HEK293 (cell line): ENCODE results near the gene RBCK1.

ENCODE experiments used
- CTCF ChIA-PET: fragments of 350-600 bp; formaldehyde crosslinking; extraction: SDS; loops from one replicate; lab custom pipeline; 2021; ENCODE audit warnings: antibody characterized with exemption; lab: Yijun Ruan, JAX
- POLR2A ChIA-PET: fragments of 300-600 bp; formaldehyde crosslinking; extraction: SDS; loops from one replicate; lab custom pipeline; 2020; ENCODE audit warnings: antibody characterized with exemption, inconsistent platforms; lab: Yijun Ruan, JAX
- H3K27ac ChIP-seq: fragments of 200-500 bp; sonication (Bioruptor generic); 2 replicates; pipeline ENCODE4 v1.5.1; 2014; ENCODE audit warnings: low read depth, low read length, control low read depth, inconsistent platforms; ENCODE audit errors: extremely low read depth
- H3K36me3 ChIP-seq, 2 experiments: fragments of 200-500 bp in 1 of 2; sonication (Bioruptor generic) in 1 of 2; 1 replicate in 1 of 2; 2 replicates in 1 of 2; pipeline ENCODE4 v1.5.1; 2014 to 2017; ENCODE audit warnings: inconsistent platforms in 2 of 2, low read length in 2 of 2; ENCODE audit not compliant: control insufficient read depth in 2 of 2, insufficient read depth in 1 of 2
- H3K4me1 ChIP-seq: fragments of 200-500 bp; sonication (Bioruptor generic); 2 replicates; pipeline ENCODE4 v1.5.1; 2014; ENCODE audit warnings: mild to moderate bottlenecking, low read length, inconsistent platforms; ENCODE audit not compliant: control insufficient read depth, insufficient read depth
- H3K4me3 ChIP-seq: 2 replicates; pipeline ENCODE4 v1.5.1; 2011; ENCODE audit warnings: low read depth, mild to moderate bottlenecking, control low read depth, low read length, moderate library complexity
- H3K9me3 ChIP-seq: fragments of 200-500 bp; sonication (Bioruptor generic); 2 replicates; pipeline ENCODE4 v1.5.1; 2014; ENCODE audit warnings: low read depth, low read length, inconsistent platforms; ENCODE audit not compliant: control insufficient read depth, insufficient read depth
- KLF1 ChIP-seq: fragments of 450-650 bp; formaldehyde crosslinking; IDR thresholded peaks from 2 replicates; pipeline ENCODE4 v1.5.1; 2016; ENCODE audit warnings: missing biosample characterization, missing genetic modification characterization
- KLF17 ChIP-seq: fragments of 450-650 bp; formaldehyde crosslinking; IDR thresholded peaks from 2 replicates; pipeline ENCODE4 v1.5.1; 2016; ENCODE audit warnings: missing biosample characterization, missing genetic modification characterization
- PRDM10 ChIP-seq: fragments of 450-650 bp; formaldehyde crosslinking; IDR thresholded peaks from 2 replicates; pipeline ENCODE4 v1.5.1; 2016; ENCODE audit warnings: missing biosample characterization, missing genetic modification characterization
- SETDB1 ChIP-seq: IDR thresholded peaks from one replicate; pipeline ENCODE4 v1.6.1; 2017; ENCODE audit warnings: mild to moderate bottlenecking, low read length, moderate library complexity, mixed read lengths; ENCODE audit not compliant: insufficient read length
- SP7 ChIP-seq: fragments of 450-650 bp; formaldehyde crosslinking; IDR thresholded peaks from 2 replicates; pipeline ENCODE4 v1.5.1; 2016; ENCODE audit warnings: missing biosample characterization, missing genetic modification characterization
- ZBTB20 ChIP-seq: fragments of 450-650 bp; formaldehyde crosslinking; IDR thresholded peaks from 2 replicates; pipeline ENCODE4 v1.5.1; 2016; ENCODE audit warnings: missing biosample characterization, missing genetic modification characterization
- ZBTB48 ChIP-seq: fragments of 450-650 bp; formaldehyde crosslinking; IDR thresholded peaks from 2 replicates; pipeline ENCODE4 v1.5.1; 2016; ENCODE audit warnings: missing biosample characterization, missing genetic modification characterization
- ZFHX2 ChIP-seq: fragments of 450-650 bp; formaldehyde crosslinking; conservative IDR thresholded peaks from 2 replicates; pipeline ENCODE4 v1.5.1; 2016; ENCODE audit warnings: missing biosample characterization, missing genetic modification characterization
- ZFP3 ChIP-seq: fragments of 450-650 bp; formaldehyde crosslinking; IDR thresholded peaks from 2 replicates; pipeline ENCODE4 v1.5.1; 2016; ENCODE audit warnings: low read depth, missing biosample characterization, missing genetic modification characterization
- ZFP37 ChIP-seq: fragments of 450-650 bp; formaldehyde crosslinking; IDR thresholded peaks from 2 replicates; pipeline ENCODE4 v1.5.1; 2016; ENCODE audit warnings: missing biosample characterization, missing genetic modification characterization
- ZIC2 ChIP-seq: fragments of 450-650 bp; formaldehyde crosslinking; IDR thresholded peaks from 2 replicates; pipeline ENCODE4 v1.5.1; 2016; ENCODE audit warnings: missing biosample characterization, missing genetic modification characterization
- ZNF114 ChIP-seq: fragments of 450-650 bp; formaldehyde crosslinking; IDR thresholded peaks from 2 replicates; pipeline ENCODE4 v1.5.0; 2017; ENCODE audit warnings: missing biosample characterization, missing genetic modification characterization
- ZNF2 ChIP-seq: fragments of 450-650 bp; formaldehyde crosslinking; IDR thresholded peaks from 2 replicates; pipeline ENCODE4 v1.5.1; 2016; ENCODE audit warnings: missing biosample characterization, missing genetic modification characterization
- ZNF202 ChIP-seq: fragments of 450-650 bp; formaldehyde crosslinking; IDR thresholded peaks from 2 replicates; pipeline ENCODE4 v1.5.1; 2016; ENCODE audit warnings: missing biosample characterization, missing genetic modification characterization, borderline replicate concordance
- ZNF221 ChIP-seq: fragments of 450-650 bp; formaldehyde crosslinking; IDR thresholded peaks from 2 replicates; pipeline ENCODE4 v1.5.1; 2017; ENCODE audit warnings: missing biosample characterization, missing genetic modification characterization, borderline replicate concordance
- ZNF23 ChIP-seq: fragments of 450-650 bp; formaldehyde crosslinking; IDR thresholded peaks from 2 replicates; pipeline ENCODE4 v1.5.1; 2016; ENCODE audit warnings: missing biosample characterization, missing genetic modification characterization, borderline replicate concordance
- ZNF24 ChIP-seq: fragments of 450-650 bp; formaldehyde crosslinking; IDR thresholded peaks from 2 replicates; pipeline ENCODE4 v1.5.1; 2016; ENCODE audit warnings: missing biosample characterization, missing genetic modification characterization
- ZNF280C ChIP-seq: fragments of 450-650 bp; formaldehyde crosslinking; IDR thresholded peaks from 2 replicates; pipeline ENCODE4 v1.5.1; 2016; ENCODE audit warnings: missing biosample characterization, missing genetic modification characterization
- ZNF302 ChIP-seq: fragments of 450-650 bp; formaldehyde crosslinking; IDR thresholded peaks from 2 replicates; pipeline ENCODE4 v1.5.1; 2016; ENCODE audit warnings: missing biosample characterization, missing genetic modification characterization, low read depth
- ZNF335 ChIP-seq: fragments of 450-650 bp; formaldehyde crosslinking; conservative IDR thresholded peaks from 2 replicates; pipeline ENCODE4 v1.5.1; 2016; ENCODE audit warnings: missing biosample characterization, missing genetic modification characterization
- ZNF501 ChIP-seq: fragments of 450-650 bp; formaldehyde crosslinking; IDR thresholded peaks from 2 replicates; pipeline ENCODE4 v1.5.1; 2016; ENCODE audit warnings: missing biosample characterization, missing genetic modification characterization
- ZNF792 ChIP-seq: fragments of 450-650 bp; formaldehyde crosslinking; IDR thresholded peaks from 2 replicates; pipeline ENCODE4 v1.5.1; 2016; ENCODE audit warnings: missing biosample characterization, missing genetic modification characterization

The RBCK1 gene

DNA sequence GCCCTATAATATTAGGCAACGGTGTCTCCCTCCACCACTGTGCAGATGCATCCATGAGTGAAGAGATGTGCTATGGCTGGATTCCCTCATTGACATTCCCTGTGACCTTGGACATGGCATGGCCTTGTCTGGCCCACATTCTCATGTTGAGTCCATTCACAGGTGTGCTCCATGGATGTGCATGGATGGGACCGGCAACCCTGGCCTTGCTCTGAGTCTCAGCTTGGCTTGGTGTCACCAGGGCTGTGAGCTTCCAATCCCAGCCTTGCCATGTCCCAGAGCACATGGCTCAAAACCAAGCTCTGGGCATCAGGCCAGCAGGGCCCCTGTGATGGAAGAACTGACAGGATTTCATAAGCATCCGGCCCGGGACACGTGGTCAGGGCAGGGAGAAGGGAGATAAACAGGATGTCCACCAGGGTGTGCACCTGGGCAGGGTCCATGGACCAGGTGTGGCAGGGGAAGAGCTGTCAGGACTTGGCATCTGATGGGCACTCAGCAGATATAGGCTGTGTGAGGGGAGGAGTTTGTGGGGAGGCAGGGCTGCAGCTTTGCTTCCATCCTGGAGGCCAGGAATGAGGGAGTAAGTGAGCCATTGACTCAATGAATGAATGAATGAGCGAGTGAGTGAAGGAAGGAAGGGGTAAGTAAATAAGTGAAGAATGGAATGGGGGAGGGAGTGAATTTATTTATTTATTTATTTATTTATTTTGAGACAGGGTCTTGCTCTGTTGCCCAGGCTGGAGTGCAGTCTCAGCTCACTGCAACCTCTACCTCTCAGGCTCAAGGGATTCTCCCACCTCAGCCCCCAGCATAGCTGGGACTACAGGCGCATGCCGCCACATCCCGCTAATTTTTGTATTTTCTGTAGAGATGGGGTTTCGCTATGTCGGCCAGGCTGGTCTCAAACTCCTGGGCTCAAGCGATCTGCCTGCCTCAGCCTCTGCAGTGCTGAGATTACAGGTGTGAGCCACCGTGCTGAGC is 45.5 kb upstream of the RBCK1 start (continued):
- TF ChIP-seq KLF1 (tag by site-specific recombination) (peak; percentile 65), ZNF23 (tag by site-specific recombination) (no peak), ZBTB48 (tag by site-specific recombination) (peak; percentile 73), ZFP3 (tag by site-specific recombination) (no peak), SETDB1 (no peak), SP7 (peak; percentile 32; the same call in 1 of the 2 replicates), ZNF202 (tag by site-specific recombination) (no peak), ZNF24 (tag by site-specific recombination) (peak; percentile 99)
- TF ChIP-seq, all 188 proteins: peak for 23

DNA sequence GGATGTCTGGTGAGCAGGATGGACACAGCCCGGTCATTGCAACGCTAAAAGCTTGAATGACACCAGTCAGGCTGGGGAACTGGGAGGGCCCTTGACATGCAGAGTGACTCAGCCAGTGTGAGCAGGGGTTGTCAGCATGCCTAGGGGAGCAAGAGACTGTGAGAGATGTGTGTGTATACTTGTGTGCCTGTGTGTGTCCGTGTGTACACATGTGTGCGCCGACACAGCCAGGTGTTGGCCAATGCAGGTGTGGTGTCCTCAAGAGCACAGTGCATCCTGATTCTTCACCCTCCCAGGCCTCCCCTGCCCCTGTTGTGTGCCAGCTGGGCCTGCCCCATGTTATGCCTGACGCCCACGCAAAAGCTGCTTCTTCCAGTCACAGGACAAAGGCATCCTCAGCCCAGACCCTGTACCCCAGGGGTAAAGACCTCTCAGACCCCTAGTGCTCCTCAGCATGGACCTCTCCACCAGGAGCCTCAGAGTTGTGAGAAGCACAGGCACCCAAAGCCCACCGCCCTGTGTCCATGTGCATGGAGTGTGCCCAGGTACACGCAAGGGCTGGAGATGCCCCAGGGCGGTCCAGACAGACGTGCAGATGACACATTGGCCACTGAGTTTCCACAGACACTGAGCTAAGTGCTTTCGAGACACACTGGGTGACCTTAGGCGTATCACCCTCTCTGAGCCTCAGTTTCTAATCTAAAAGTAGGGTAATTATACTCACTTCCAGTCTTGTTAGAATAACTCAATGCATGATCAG is 44.6 kb upstream of the RBCK1 start:
- Histone ChIP-seq H3K9me3 (no peaks in the 10 kb centered on the region), H3K4me3 (no peak overlapping the region), H3K36me3 (no peaks in the 10 kb centered on the region), H3K27ac (peak overlapping the region; percentile 16; the same call in 1 of the 2 replicates), H3K4me1 (no peaks in the 10 kb centered on the region; the same call in 1 of the 2 replicates)
- POLR2A ChIA-PET: interaction anchor here (1.6 to 3.1 kb wide), 4 partner anchors 16 to 44 kb away, joined by 13 to 23 read pairs (median 16); partner anchors contain the start of genes NRSN2, RBCK1 and TRIB3
- no peak for TF ChIP-seq ZNF280C (tag by site-specific recombination)
- no peak for TF ChIP-seq ZNF792 (tag by site-specific recombination)
- peak; percentile 76 for TF ChIP-seq ZFHX2 (tag by site-specific recombination)
- TF ChIP-seq ZIC2 (tag by site-specific recombination): peak; percentile 19; the same call in 1 of the 2 replicates
- 0 out of 2 replicates have a peak, but pooled peaks have one; percentile 25 for TF ChIP-seq ZBTB20
- TF ChIP-seq KLF17: no peak
- no peak for TF ChIP-seq ZNF501
- peak; percentile 83 for TF ChIP-seq PRDM10
- TF ChIP-seq ZNF114 (tag by site-specific recombination): no peak
- TF ChIP-seq ZFP37: no peak
- peak; percentile 71 for TF ChIP-seq ZNF335 (tag by site-specific recombination)
- no peak for TF ChIP-seq ZNF2 (tag by site-specific recombination)
- TF ChIP-seq ZNF302 (tag by site-specific recombination): no peak
- no peak for TF ChIP-seq ZNF221 (tag by site-specific recombination)
- CTCF ChIA-PET: interaction anchor here (0.6 to 4.8 kb wide), 11 partner anchors 9 to 365 kb away, joined by 3 to 48 read pairs (median 7); partner anchors contain the start of gene TRIB3
